ENCODE results near the gene ZMYND15. TPM values are rescaled to one million over a fixed set of nuclear protein-coding genes. Genes with fewer than 3 reads are reported as not detected.

Gene ZMYND15
- total and polyA plus RNA-seq, 2 of the 13 experiments (the other 11 are each of a cell fraction or from before 2014, with no cell fraction given), result 0.24 to 2.7 TPM

DNA sequence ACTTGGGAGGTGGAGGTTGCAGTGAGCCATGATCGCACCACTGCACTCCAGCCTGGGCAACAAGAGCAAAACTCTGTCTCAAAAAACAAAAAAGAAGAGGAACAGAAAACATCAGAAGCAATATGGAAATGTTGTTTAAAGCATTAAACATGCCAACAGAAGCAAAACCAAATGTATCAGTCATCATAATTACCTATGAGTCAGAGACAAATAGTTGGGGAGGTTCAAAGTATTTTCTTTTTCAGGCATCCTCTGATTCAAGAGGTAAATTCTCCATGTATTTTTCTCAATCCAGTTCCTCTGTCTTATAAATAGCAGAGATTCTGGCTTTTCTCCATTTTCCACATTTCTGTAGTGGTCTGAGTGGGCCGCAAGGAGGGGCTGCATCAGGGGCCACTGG is 30.0 kb downstream of the ZMYND15 start:
- Histone ChIP-seq H3K27ac (ENCODE audit: extremely low read length, insufficient read depth, low read length) (peak overlapping the region; percentile 38), H3K4me3 (replicated peaks in 1 of 3; ENCODE audit: insufficient read depth in 1 of 3, low read depth in 2 of 3, low read length in 3 of 3) (no peak overlapping the region), H3K9me3 (ENCODE audit: low read length) (no peaks in the 10 kb centered on the region), H2AFZ (ENCODE audit: low read length) (no peak overlapping the region), H3K4me2 (ENCODE audit: low read depth, low read length) (peak overlapping the region; percentile 27; the same call in 1 of the 2 replicates), H3K36me3 (replicated peaks in 1 of 2; ENCODE audit: control insufficient read depth in 1 of 2, insufficient read depth in 2 of 2, low read length in 2 of 2) (no peaks in the 10 kb centered on the region; a peak in 1 of 5 replicates), H4K20me1 (ENCODE audit: insufficient read depth, low read length) (no peaks in the 10 kb centered on the region; the same call in 1 of the 2 replicates), H3K27me3 (ENCODE audit: control insufficient read depth in 1 of 2, insufficient read depth in 2 of 2, low read length in 2 of 2) (no peaks in the 10 kb centered on the region; a peak in 1 of 5 replicates), H3K9ac (ENCODE audit: insufficient read depth, low read depth, low read length) (no peak overlapping the region), H3K79me2 (ENCODE audit: insufficient read depth, low read length) (peaks cover 27% of the 10 kb centered on the region), H3K4me1 (ENCODE audit: insufficient read depth, low read length) (peaks cover 62% of the 10 kb centered on the region)
- intact Hi-C loops (cut with micrococcal nuclease; ENCODE audit: unreplicated experiment) (loop anchor here (5.0 kb wide), 1 partner anchor 37 kb away; the partner anchor contains the start of gene MED11), in situ Hi-C loops (cut with HindIII; ENCODE audit: extremely low pct_ligation_motif_present, low pct_unique_long_range_greater_than_20kb) (no loop called here)
- ATAC-seq (no peak), DNase-seq (ENCODE audit: low spot score) (peak; percentile 43), FAIRE-seq (no peak)
- BruUV-seq (replicated peaks), result no TSS peak
- peak; percentile 70 for TF ChIP-seq MAFF (IDR thresholded peaks at IDR 0.05; ENCODE audit: low read depth, low read length)
- TF ChIP-seq, protein P1, sequence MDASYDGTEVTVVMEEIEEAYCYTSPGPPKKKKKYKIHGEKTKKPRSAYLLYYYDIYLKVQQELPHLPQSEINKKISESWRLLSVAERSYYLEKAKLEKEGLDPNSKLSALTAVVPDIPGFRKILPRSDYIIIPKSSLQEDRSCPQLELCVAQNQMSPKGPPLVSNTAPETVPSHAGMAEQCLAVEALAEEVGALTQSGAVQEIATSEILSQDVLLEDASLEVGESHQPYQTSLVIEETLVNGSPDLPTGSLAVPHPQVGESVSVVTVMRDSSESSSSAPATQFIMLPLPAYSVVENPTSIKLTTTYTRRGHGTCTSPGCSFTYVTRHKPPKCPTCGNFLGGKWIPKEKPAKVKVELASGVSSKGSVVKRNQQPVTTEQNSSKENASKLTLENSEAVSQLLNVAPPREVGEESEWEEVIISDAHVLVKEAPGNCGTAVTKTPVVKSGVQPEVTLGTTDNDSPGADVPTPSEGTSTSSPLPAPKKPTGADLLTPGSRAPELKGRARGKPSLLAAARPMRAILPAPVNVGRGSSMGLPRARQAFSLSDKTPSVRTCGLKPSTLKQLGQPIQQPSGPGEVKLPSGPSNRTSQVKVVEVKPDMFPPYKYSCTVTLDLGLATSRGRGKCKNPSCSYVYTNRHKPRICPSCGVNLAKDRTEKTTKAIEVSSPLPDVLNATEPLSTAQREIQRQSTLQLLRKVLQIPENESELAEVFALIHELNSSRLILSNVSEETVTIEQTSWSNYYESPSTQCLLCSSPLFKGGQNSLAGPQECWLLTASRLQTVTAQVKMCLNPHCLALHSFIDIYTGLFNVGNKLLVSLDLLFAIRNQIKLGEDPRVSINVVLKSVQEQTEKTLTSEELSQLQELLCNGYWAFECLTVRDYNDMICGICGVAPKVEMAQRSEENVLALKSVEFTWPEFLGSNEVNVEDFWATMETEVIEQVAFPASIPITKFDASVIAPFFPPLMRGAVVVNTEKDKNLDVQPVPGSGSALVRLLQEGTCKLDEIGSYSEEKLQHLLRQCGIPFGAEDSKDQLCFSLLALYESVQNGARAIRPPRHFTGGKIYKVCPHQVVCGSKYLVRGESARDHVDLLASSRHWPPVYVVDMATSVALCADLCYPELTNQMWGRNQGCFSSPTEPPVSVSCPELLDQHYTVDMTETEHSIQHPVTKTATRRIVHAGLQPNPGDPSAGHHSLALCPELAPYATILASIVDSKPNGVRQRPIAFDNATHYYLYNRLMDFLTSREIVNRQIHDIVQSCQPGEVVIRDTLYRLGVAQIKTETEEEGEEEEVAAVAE (CRISPR knock-in tag; IDR thresholded peaks at IDR 0.05; ENCODE audit: borderline replicate concordance), result no peak
- TF ChIP-seq ZNF3 (CRISPR knock-in tag; IDR thresholded peaks at IDR 0.05), result no peak
- TF ChIP-seq, protein P2, sequence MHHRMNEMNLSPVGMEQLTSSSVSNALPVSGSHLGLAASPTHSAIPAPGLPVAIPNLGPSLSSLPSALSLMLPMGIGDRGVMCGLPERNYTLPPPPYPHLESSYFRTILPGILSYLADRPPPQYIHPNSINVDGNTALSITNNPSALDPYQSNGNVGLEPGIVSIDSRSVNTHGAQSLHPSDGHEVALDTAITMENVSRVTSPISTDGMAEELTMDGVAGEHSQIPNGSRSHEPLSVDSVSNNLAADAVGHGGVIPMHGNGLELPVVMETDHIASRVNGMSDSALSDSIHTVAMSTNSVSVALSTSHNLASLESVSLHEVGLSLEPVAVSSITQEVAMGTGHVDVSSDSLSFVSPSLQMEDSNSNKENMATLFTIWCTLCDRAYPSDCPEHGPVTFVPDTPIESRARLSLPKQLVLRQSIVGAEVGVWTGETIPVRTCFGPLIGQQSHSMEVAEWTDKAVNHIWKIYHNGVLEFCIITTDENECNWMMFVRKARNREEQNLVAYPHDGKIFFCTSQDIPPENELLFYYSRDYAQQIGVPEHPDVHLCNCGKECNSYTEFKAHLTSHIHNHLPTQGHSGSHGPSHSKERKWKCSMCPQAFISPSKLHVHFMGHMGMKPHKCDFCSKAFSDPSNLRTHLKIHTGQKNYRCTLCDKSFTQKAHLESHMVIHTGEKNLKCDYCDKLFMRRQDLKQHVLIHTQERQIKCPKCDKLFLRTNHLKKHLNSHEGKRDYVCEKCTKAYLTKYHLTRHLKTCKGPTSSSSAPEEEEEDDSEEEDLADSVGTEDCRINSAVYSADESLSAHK (CRISPR knock-in tag; IDR thresholded peaks at IDR 0.05; ENCODE audit: borderline replicate concordance), result no peak
- TF ChIP-seq CREB1 (IDR thresholded peaks at IDR 0.05), result peak; percentile 29; the same call in 1 of the 2 replicates
- 0 out of 2 replicates have a peak, but pooled peaks have one; percentile 24 for TF ChIP-seq CREB1 (CRISPR knock-in tag; IDR thresholded peaks at IDR 0.05)
- peak; percentile 59 to 61 for TF ChIP-seq MAFK (conservative IDR thresholded peaks at IDR 0.05 in 1 of 2, IDR thresholded peaks at IDR 0.05 in 1 of 2; ENCODE audit: low read length in 2 of 2)
- ChIA-PET CTCF (ENCODE audit: low intra/inter-chr PET ratio, low total read pairs) (no interaction called here), POLR2A (interaction anchor here (1.4 to 13.3 kb wide), 2 partner anchors 19 to 38 kb away, joined by 5 to 317 read pairs; partner anchors contain the start of genes GLTPD2, MED11 and VMO1)
- WGBS (ENCODE audit: low lambda C conversion rate), result 93% methylated on average over 2 of the region's 2 CpGs
